Mesenchymal stem cell (in vitro differentiated cells and primary cell): ENCODE measurements around the gene PROSER1.

ENCODE experiments used
- DNase-seq: peaks from one replicate; pipeline ENCODE4 v3.0.0-alpha.2; 2013
- H2AFZ ChIP-seq: one replicate; pipeline ENCODE4 v1.6.1; 2013; ENCODE audit warnings: low read depth, mild to moderate bottlenecking, control low read depth, inconsistent platforms, low read length, moderate library complexity
- H2AK5ac ChIP-seq: 2 replicates; pipeline ENCODE4 v1.6.1; 2013; ENCODE audit warnings: low read length, moderate library complexity, mild to moderate bottlenecking, inconsistent platforms; ENCODE audit not compliant: severe bottlenecking
- H2BK120ac ChIP-seq: one replicate; pipeline ENCODE4 v1.6.1; 2013; ENCODE audit warnings: low read depth, mild to moderate bottlenecking, inconsistent platforms, low read length, moderate library complexity
- H2BK12ac ChIP-seq, 2 experiments: one replicate each; pipeline ENCODE4 v1.6.1; 2013; ENCODE audit warnings: inconsistent platforms in 2 of 2, low read length in 2 of 2, mild to moderate bottlenecking in 2 of 2, moderate library complexity in 2 of 2, control low read depth in 1 of 2
- H2BK15ac ChIP-seq: one replicate; pipeline ENCODE4 v1.6.1; 2013; ENCODE audit warnings: mild to moderate bottlenecking, low read depth, inconsistent platforms; ENCODE audit not compliant: poor library complexity, severe bottlenecking
- H2BK5ac ChIP-seq: 2 replicates; pipeline ENCODE4 v1.6.1; 2013; ENCODE audit warnings: low read depth, mild to moderate bottlenecking, low read length, control low read depth, inconsistent platforms; ENCODE audit not compliant: poor library complexity, severe bottlenecking
- H3K14ac ChIP-seq, 2 experiments: one replicate each; pipeline ENCODE4 v1.6.1; 2013; ENCODE audit warnings: inconsistent platforms in 2 of 2, low read length in 2 of 2, control low read depth in 1 of 2, mild to moderate bottlenecking in 1 of 2, moderate library complexity in 1 of 2
- H3K18ac ChIP-seq, 2 experiments: one replicate each; pipeline ENCODE4 v1.6.1; 2013; ENCODE audit warnings: inconsistent platforms in 2 of 2, low read length in 2 of 2, control low read depth in 1 of 2, low read depth in 1 of 2, mild to moderate bottlenecking in 1 of 2
- H3K23ac ChIP-seq, 2 experiments: one replicate each; pipeline ENCODE4 v1.6.1; 2013; ENCODE audit warnings: inconsistent platforms in 2 of 2, low read length in 2 of 2, mild to moderate bottlenecking in 2 of 2, moderate library complexity in 2 of 2, control low read depth in 1 of 2
- H3K27ac ChIP-seq: 2 replicates; pipeline ENCODE4 v1.5.1; 2013; ENCODE audit warnings: mild to moderate bottlenecking, moderate library complexity, low read length, control low read depth, inconsistent platforms; ENCODE audit not compliant: poor library complexity, severe bottlenecking
- H3K27me3 ChIP-seq, 2 experiments: 2 replicates each; pipeline versions ENCODE4 v1.6.1 to v1.7.0; 2013; ENCODE audit warnings: low read length in 2 of 2, mild to moderate bottlenecking in 2 of 2, moderate library complexity in 2 of 2, control low read depth in 1 of 2, inconsistent platforms in 1 of 2; ENCODE audit not compliant: control insufficient read depth in 1 of 2, insufficient read depth in 1 of 2
- H3K36me3 ChIP-seq, 2 experiments: 2 replicates each; pipeline versions ENCODE4 v1.6.1 to v1.7.0; 2013; ENCODE audit warnings: low read length in 2 of 2, control low read depth in 1 of 2, inconsistent platforms in 1 of 2, low read depth in 1 of 2, mild to moderate bottlenecking in 1 of 2; ENCODE audit not compliant: insufficient read depth in 2 of 2, control insufficient read depth in 1 of 2
- H3K4ac ChIP-seq, 2 experiments: one replicate each; pipeline ENCODE4 v1.6.1; 2013; ENCODE audit warnings: inconsistent platforms in 2 of 2, low read length in 2 of 2, mild to moderate bottlenecking in 2 of 2, moderate library complexity in 2 of 2, control low read depth in 1 of 2, low read depth in 1 of 2
- H3K4me1 ChIP-seq: 2 replicates; pipeline ENCODE4 v1.6.1; 2013; ENCODE audit warnings: low read depth, low read length, control low read depth; ENCODE audit not compliant: control insufficient read depth, insufficient read depth
- H3K4me2 ChIP-seq: 2 replicates; pipeline ENCODE4 v1.6.1; 2013; ENCODE audit warnings: low read length, mild to moderate bottlenecking, inconsistent platforms; ENCODE audit not compliant: poor library complexity, severe bottlenecking
- H3K4me3 ChIP-seq, 2 experiments: 2 replicates each; pipeline versions ENCODE4 v1.5.1 to v1.7.0; 2013; ENCODE audit warnings: low read length in 2 of 2, mild to moderate bottlenecking in 2 of 2, control low read depth in 1 of 2, low read depth in 1 of 2; ENCODE audit not compliant: insufficient read depth in 1 of 2
- H3K79me1 ChIP-seq: replicated peaks from 2 replicates; pipeline ENCODE4 v1.6.1; 2013; ENCODE audit warnings: mild to moderate bottlenecking, control low read depth, low read length, inconsistent platforms; ENCODE audit not compliant: poor library complexity, severe bottlenecking
- H3K9ac ChIP-seq: 2 replicates; pipeline ENCODE4 v1.7.0; 2013; ENCODE audit warnings: mild to moderate bottlenecking, low read length, moderate library complexity
- H3K9me3 ChIP-seq: 2 replicates; pipeline ENCODE4 v1.7.0; 2013; ENCODE audit warnings: mild to moderate bottlenecking, low read length; ENCODE audit not compliant: control insufficient read depth
- H4K8ac ChIP-seq: one replicate; pipeline ENCODE4 v1.6.1; 2013; ENCODE audit warnings: inconsistent platforms, mild to moderate bottlenecking, low read length, moderate library complexity
- H4K91ac ChIP-seq: one replicate; pipeline ENCODE4 v1.6.1; 2013; ENCODE audit warnings: mild to moderate bottlenecking, low read length, inconsistent platforms
- WGBS: methylation state at CpG from one replicate; pipeline ENCODE4 v1.1.7; 2013; ENCODE audit warnings: mixed read lengths; 5-methylcytosine and 5-hydroxymethylcytosine counted together

PROSER1 gene

DNA sequence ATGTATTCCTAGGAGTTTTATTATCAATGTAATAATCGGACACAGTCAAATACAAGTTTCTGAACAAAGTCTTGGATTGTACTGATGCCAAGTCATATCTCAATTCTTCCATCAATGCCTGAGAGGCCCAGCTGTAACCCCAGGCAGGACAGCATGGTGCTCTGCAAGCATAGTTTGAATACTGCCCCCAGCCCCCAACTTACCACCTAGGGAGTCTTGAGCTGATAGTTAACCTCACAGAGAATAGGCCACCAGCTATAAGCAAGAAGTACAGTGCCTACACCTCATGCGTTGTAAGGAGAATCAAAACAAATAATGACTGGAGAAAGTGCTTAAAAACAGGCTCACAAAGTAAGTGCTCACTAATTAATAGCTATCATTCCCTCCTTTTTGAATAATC lies 2.7 kb downstream of the PROSER1 start:
- no peak overlapping the region for H2AK5ac ChIP-seq
- H2BK15ac ChIP-seq: no peak overlapping the region
- DNase-seq: no peak
- H3K23ac ChIP-seq: no peak overlapping the region
- H2AFZ ChIP-seq: no peak overlapping the region
- H3K27me3 ChIP-seq: no peaks in the 10 kb centered on the region
- no peak overlapping the region for H4K91ac ChIP-seq
- H3K18ac ChIP-seq: no peak overlapping the region
- H3K79me1 ChIP-seq: peaks cover 16% of the 10 kb centered on the region
- peaks cover 0 to 8% of the 10 kb centered on the region in 2 experiments for H3K36me3 ChIP-seq
- H3K27ac ChIP-seq: no peak overlapping the region
- peaks cover 2% of the 10 kb centered on the region for H3K4me1 ChIP-seq
- H3K14ac ChIP-seq: no peak overlapping the region
- no peaks in the 10 kb centered on the region for H3K9me3 ChIP-seq
- peak overlapping the region; percentile 63 for H3K4me2 ChIP-seq
- H2BK5ac ChIP-seq: no peak overlapping the region
- 52% methylated on average over 2 of the region's 2 CpGs for WGBS
- peak overlapping the region; percentile 92 for H3K9ac ChIP-seq
- peak overlapping the region in 1 of 2 experiments; percentile 98 for H3K4me3 ChIP-seq
- no peak overlapping the region for H4K8ac ChIP-seq
- no peak overlapping the region for H3K4ac ChIP-seq
- H2BK120ac ChIP-seq: no peak overlapping the region
- H2BK12ac ChIP-seq: no peak overlapping the region

GRCh38 chr13:39034085-39034484 lies 3.8 kb downstream of the PROSER1 start:
- Histone ChIP-seq H2BK5ac (no peak overlapping the region), H3K18ac (no peak overlapping the region), H4K8ac (no peak overlapping the region), H2AK5ac (no peak overlapping the region), H3K4ac (no peak overlapping the region), H2BK15ac (no peak overlapping the region), H2AFZ (no peak overlapping the region), H3K27ac (no peak overlapping the region), H3K9me3 (no peaks in the 10 kb centered on the region), H2BK12ac (no peak overlapping the region), H3K9ac (no peak overlapping the region), H4K91ac (no peak overlapping the region), H3K36me3 (peaks cover 0 to 17% of the 10 kb centered on the region in 2 experiments), H3K27me3 (no peaks in the 10 kb centered on the region), H3K79me1 (peaks cover 16% of the 10 kb centered on the region), H3K4me3 (no peak overlapping the region), H3K4me2 (no peak overlapping the region), H3K23ac (no peak overlapping the region), H3K4me1 (peaks cover 2% of the 10 kb centered on the region), H2BK120ac (no peak overlapping the region), H3K14ac (no peak overlapping the region)
- no peak for DNase-seq
- 100% methylated on average over 1 of the region's 1 CpG for WGBS

GRCh38 chr13:39032150-39032549 lies 5.7 kb downstream of the PROSER1 start:
- H2BK120ac ChIP-seq: no peak overlapping the region
- no peak overlapping the region for H2BK15ac ChIP-seq
- no peak overlapping the region for H3K4me2 ChIP-seq
- H4K91ac ChIP-seq: no peak overlapping the region
- H2AFZ ChIP-seq: no peak overlapping the region
- H3K4me1 ChIP-seq: no peaks in the 10 kb centered on the region
- H3K4ac ChIP-seq: no peak overlapping the region
- H2BK5ac ChIP-seq: no peak overlapping the region
- no CpG with 5 or more reads among the region's 1 CpG for WGBS
- no peak overlapping the region for H4K8ac ChIP-seq
- no peak overlapping the region for H2AK5ac ChIP-seq
- no peak overlapping the region for H2BK12ac ChIP-seq
- no peaks in the 10 kb centered on the region for H3K9me3 ChIP-seq
- H3K27me3 ChIP-seq: no peaks in the 10 kb centered on the region
- no peak overlapping the region for H3K14ac ChIP-seq
- peaks cover 12% of the 10 kb centered on the region for H3K79me1 ChIP-seq
- H3K27ac ChIP-seq: no peak overlapping the region
- no peak overlapping the region for H3K4me3 ChIP-seq
- H3K36me3 ChIP-seq: peaks cover 3 to 36% of the 10 kb centered on the region in 2 experiments
- H3K9ac ChIP-seq: no peak overlapping the region
- no peak for DNase-seq
- H3K23ac ChIP-seq: no peak overlapping the region
- no peak overlapping the region for H3K18ac ChIP-seq

- Histone ChIP-seq H3K4me1 (no peaks in the 10 kb centered on the region), H3K23ac (no peak overlapping the region), H3K4me3 (no peak overlapping the region), H3K18ac (no peak overlapping the region), H3K27ac (no peak overlapping the region), H3K27me3 (no peaks in the 10 kb centered on the region), H2BK15ac (no peak overlapping the region), H4K91ac (no peak overlapping the region), H3K79me1 (peaks cover 13% of the 10 kb centered on the region), H3K9me3 (no peaks in the 10 kb centered on the region), H3K9ac (no peak overlapping the region), H2AFZ (no peak overlapping the region), H2BK5ac (no peak overlapping the region), H2BK120ac (no peak overlapping the region), H3K4ac (no peak overlapping the region), H3K4me2 (no peak overlapping the region), H3K36me3 (peaks cover 10 to 95% of the 10 kb centered on the region in 2 experiments), H2BK12ac (no peak overlapping the region), H4K8ac (no peak overlapping the region), H2AK5ac (no peak overlapping the region), H3K14ac (no peak overlapping the region)
- WGBS: 100% methylated on average over 1 of the region's 2 CpGs
- no peak for DNase-seq
Observed at GRCh38 chr13:39025433-39025839, 12.5 kb downstream of the PROSER1 start.
